Panc1 (cell line): ENCODE results near the gene MTUS2. TPM values are rescaled to one million over a fixed set of nuclear protein-coding genes. Genes with fewer than 3 reads are reported as not detected.

Source experiments
- ATAC-seq: fragments of 200-7000 bp; cut with Tn5 transposase; 2 replicates; pipeline ENCODE4 v1.9.1; 2020; ENCODE audit warnings: mild to moderate bottlenecking, moderate library complexity
- BruUV-seq: library from RNA; stranded (reverse); fragments of 400-500 nt; replicated peaks from 2 replicates; lab custom pipeline; 2021; lab: Mats Ljungman, UMichigan
- CTCF ChIA-PET: fragments of 300-600 bp; sonication (Branson Sonifier 250); formaldehyde crosslinking; loops from one replicate; lab custom pipeline; 2022; ENCODE audit warnings: antibody characterized with exemption; lab: Charles Lee
- POLR2A ChIA-PET: fragments of 300-600 bp; sonication (Branson Sonifier 250); formaldehyde crosslinking; loops from one replicate; lab custom pipeline; 2022; ENCODE audit warnings: antibody characterized with exemption; lab: Charles Lee
- DNase-seq: peaks from one replicate; pipeline ENCODE4 v3.0.0-alpha.2; 2010; ENCODE audit warnings: low read depth, low spot score
- H3K27ac ChIP-seq: 2 replicates; pipeline ENCODE4 v1.5.1; 2011; ENCODE audit warnings: mild to moderate bottlenecking, low read length, inconsistent platforms
- H3K27me3 ChIP-seq: fragments of 200-500 bp; sonication (Bioruptor generic); 2 replicates; pipeline ENCODE4 v1.6.0; 2014; ENCODE audit warnings: low read length, inconsistent platforms; ENCODE audit not compliant: control insufficient read depth, insufficient read depth
- H3K36me3 ChIP-seq: fragments of 200-500 bp; sonication (Bioruptor generic); 2 replicates; pipeline ENCODE4 v1.5.1; 2014; ENCODE audit warnings: inconsistent platforms, mild to moderate bottlenecking, low read length, moderate library complexity; ENCODE audit not compliant: control insufficient read depth, insufficient read depth
- H3K4me1 ChIP-seq: 2 replicates; pipeline ENCODE4 v1.5.1; 2011; ENCODE audit warnings: inconsistent platforms, mild to moderate bottlenecking, low read length, moderate library complexity; ENCODE audit not compliant: control insufficient read depth, insufficient read depth
- H3K4me3 ChIP-seq, 2 experiments: 2 replicates each; pipeline ENCODE4 v1.5.1; 2011 to 2012; ENCODE audit warnings: low read depth in 2 of 2, low read length in 2 of 2, mild to moderate bottlenecking in 2 of 2, inconsistent platforms in 1 of 2, moderate library complexity in 1 of 2
- H3K9me3 ChIP-seq: fragments of 200-500 bp; sonication (Bioruptor generic); 2 replicates; pipeline ENCODE4 v1.5.1; 2014; ENCODE audit warnings: low read depth, mild to moderate bottlenecking, inconsistent platforms, low read length, moderate library complexity; ENCODE audit not compliant: control insufficient read depth, insufficient read depth
- CTCF ChIP-seq: fragments of 450-650 bp; IDR thresholded peaks from 2 replicates; pipeline ENCODE4 v1.5.1; 2017; ENCODE audit warnings: mild to moderate bottlenecking
- POLR2AphosphoS5 ChIP-seq: IDR thresholded peaks from 2 replicates; pipeline ENCODE4 v1.6.1; 2012; ENCODE audit warnings: mild to moderate bottlenecking, low read depth, low read length, moderate library complexity
- SIN3A ChIP-seq: IDR thresholded peaks from 2 replicates; pipeline ENCODE4 v1.6.1; 2012; ENCODE audit warnings: low read depth, mild to moderate bottlenecking, low read length, moderate library complexity, borderline replicate concordance; ENCODE audit not compliant: insufficient read depth
- TCF7L2 ChIP-seq: IDR thresholded peaks from 2 replicates; pipeline ENCODE4 v1.6.1; 2011; ENCODE audit warnings: mild to moderate bottlenecking, low read depth, low read length, inconsistent platforms
- in situ Hi-C: cut with HindIII; loops from 2 replicates; pipeline ENCODE4 v1.10.0; 2016; ENCODE audit warnings: low sequenced_read_pairs, low pct_unique_long_range_greater_than_20kb
- intact Hi-C: fragments of 100-400 bp; cut with micrococcal nuclease; formaldehyde crosslinking; loops from one replicate; pipeline ENCODE4 v1.10.0; 2022; ENCODE audit not compliant: unreplicated experiment
- total RNA-seq: library from RNA; stranded (reverse); gene quantifications from one replicate; pipeline ENCODE4 v1.2.1, GENCODE V29; 2021; ENCODE audit not compliant: unreplicated experiment
- TF ChIP-seq, protein P1 (sequence below), 2 experiments: IDR thresholded peaks; 2 replicates each; pipeline ENCODE4 v1.6.1; 2011 to 2012; ENCODE audit warnings: low read depth in 2 of 2, control low read depth in 1 of 2, low read length in 1 of 2, mild to moderate bottlenecking in 1 of 2, moderate library complexity in 1 of 2; ENCODE audit not compliant: insufficient read depth in 1 of 2

Gene MTUS2
- total RNA-seq, 1 experiment from 2014 or later, result 0.05 TPM

- ChIA-PET POLR2A (no interaction called here), CTCF (no interaction called here)
- DNase-seq (no peak), ATAC-seq (no peak)
- Histone ChIP-seq H3K9me3 (no peaks in the 10 kb centered on the region), H3K36me3 (no peaks in the 10 kb centered on the region), H3K4me3 (no peak overlapping the region), H3K27ac (no peak overlapping the region), H3K4me1 (no peaks in the 10 kb centered on the region), H3K27me3 (no peaks in the 10 kb centered on the region)
- intact Hi-C loops (no loop called here), in situ Hi-C loops (no loop called here)
- TF ChIP-seq, protein P1, sequence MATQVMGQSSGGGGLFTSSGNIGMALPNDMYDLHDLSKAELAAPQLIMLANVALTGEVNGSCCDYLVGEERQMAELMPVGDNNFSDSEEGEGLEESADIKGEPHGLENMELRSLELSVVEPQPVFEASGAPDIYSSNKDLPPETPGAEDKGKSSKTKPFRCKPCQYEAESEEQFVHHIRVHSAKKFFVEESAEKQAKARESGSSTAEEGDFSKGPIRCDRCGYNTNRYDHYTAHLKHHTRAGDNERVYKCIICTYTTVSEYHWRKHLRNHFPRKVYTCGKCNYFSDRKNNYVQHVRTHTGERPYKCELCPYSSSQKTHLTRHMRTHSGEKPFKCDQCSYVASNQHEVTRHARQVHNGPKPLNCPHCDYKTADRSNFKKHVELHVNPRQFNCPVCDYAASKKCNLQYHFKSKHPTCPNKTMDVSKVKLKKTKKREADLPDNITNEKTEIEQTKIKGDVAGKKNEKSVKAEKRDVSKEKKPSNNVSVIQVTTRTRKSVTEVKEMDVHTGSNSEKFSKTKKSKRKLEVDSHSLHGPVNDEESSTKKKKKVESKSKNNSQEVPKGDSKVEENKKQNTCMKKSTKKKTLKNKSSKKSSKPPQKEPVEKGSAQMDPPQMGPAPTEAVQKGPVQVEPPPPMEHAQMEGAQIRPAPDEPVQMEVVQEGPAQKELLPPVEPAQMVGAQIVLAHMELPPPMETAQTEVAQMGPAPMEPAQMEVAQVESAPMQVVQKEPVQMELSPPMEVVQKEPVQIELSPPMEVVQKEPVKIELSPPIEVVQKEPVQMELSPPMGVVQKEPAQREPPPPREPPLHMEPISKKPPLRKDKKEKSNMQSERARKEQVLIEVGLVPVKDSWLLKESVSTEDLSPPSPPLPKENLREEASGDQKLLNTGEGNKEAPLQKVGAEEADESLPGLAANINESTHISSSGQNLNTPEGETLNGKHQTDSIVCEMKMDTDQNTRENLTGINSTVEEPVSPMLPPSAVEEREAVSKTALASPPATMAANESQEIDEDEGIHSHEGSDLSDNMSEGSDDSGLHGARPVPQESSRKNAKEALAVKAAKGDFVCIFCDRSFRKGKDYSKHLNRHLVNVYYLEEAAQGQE (IDR thresholded peaks at IDR 0.05; ENCODE audit: insufficient read depth in 1 of 2, low read depth in 2 of 2, low read length in 1 of 2), result no peak
- TF ChIP-seq TCF7L2, result no peak
- no TSS peak for BruUV-seq
Measured at GRCh38 chr13:28967029-28967915, 147.1 kb downstream of the MTUS2 start.

DNA sequence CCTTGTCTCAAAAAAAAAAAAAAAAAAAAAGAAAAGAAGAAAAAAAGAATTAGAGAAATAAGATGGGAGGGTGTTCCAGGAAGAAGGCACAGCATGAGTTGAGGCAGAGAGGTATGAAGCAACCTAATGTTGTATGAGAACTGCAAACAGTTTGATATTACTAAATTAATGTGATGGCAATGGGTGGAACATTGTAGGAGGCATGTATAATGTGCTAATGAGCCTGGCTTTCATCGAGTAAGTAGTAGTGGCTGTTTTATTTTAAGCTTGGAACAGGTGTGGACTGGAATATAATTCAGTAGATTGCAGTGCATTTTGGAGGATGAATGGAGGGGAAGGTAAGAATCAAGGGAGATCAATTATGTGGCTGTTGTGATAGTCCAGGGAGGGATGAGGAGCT, 156.1 kb downstream of the MTUS2 start:
- Histone ChIP-seq H3K9me3 (no peaks in the 10 kb centered on the region), H3K4me1 (no peaks in the 10 kb centered on the region), H3K4me3 (no peak overlapping the region), H3K36me3 (no peaks in the 10 kb centered on the region), H3K27me3 (no peaks in the 10 kb centered on the region; the same call in 1 of the 2 replicates), H3K27ac (no peak overlapping the region)
- DNase-seq (no peak), ATAC-seq (no peak)
- ChIA-PET CTCF (no interaction called here), POLR2A (no interaction called here)
- no TSS peak for BruUV-seq
- intact Hi-C loops (no loop called here), in situ Hi-C loops (no loop called here)
- TF ChIP-seq POLR2AphosphoS5 (no peak), TCF7L2 (no peak), SIN3A (no peak), CTCF (no peak)
- TF ChIP-seq, protein P1 (IDR thresholded peaks at IDR 0.05; ENCODE audit: insufficient read depth in 1 of 2, low read depth in 2 of 2, low read length in 1 of 2), result no peak
